Measurements from ENCODE around the gene ANGPTL1.

DNA sequence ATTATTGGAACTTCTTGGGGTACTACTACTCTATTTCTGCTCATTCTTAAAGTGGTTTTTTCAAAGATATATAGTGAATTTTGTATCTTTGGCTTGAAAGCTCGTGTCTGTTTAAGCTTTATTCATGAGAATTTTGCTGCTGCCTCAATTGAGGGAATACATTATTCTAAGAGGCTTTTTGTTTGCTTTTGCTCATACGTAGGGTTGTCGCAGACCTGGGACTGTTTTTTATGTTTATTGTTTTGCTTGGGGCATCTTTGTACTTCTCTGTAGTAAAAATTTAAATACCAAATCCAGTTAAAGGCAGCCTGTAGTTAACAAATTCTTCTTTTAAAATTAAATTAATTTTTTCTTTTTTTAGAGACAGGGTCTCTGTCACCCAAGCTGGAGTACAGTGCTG, 62.3 kb downstream of the ANGPTL1 start:
- TF ChIP-seq RAD21 (conservative IDR thresholded peaks at IDR 0.05): no peak
- TF ChIP-seq EZH2 (IDR thresholded peaks at IDR 0.05; ENCODE audit: borderline replicate concordance, insufficient read depth, low read length, poor library complexity, severe bottlenecking): no peak
- TF ChIP-seq REST (IDR thresholded peaks at IDR 0.05; ENCODE audit: borderline replicate concordance): no peak

All from neural cell (in vitro differentiated cells).